ENCODE data around the gene NKTR. TPM values are rescaled to one million over a fixed set of nuclear protein-coding genes. Genes with fewer than 3 reads are reported as not detected.
A peak's percentile ranks its signal among the peaks of the same experiment; 100 is the strongest.

NKTR gene
- total RNA-seq, 1 experiment from 2014 or later, result 53.1 TPM

DNA sequence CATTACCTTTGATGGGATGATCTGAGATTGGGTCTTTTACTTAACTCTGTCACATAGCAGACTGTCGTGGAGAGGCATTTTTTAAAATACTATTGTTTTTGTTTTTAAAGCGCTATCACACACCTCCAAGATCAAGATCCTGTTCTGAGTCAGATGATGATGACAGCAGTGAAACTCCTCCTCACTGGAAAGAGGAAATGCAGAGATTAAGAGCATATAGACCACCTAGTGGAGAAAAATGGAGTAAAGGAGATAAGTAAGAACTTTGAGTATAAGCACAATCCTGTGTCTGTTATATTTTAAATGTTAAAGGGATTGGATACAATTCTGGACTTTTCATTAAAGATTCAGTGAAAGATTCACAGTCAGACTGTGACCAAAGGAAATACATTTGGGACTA is 34.6 kb downstream of the NKTR start:
- no peak for DNase-seq (ENCODE audit: low spot score)
- intact Hi-C loops (cut with micrococcal nuclease; ENCODE audit: unreplicated experiment), result no loop called here
- peaks cover 68% of the 10 kb centered on the region for H3K36me3 ChIP-seq (ENCODE audit: insufficient read depth, low read length, poor library complexity, severe bottlenecking)

GRCh38 chr3:42637001-42637400 is 36.5 kb downstream of the NKTR start:
- no TSS peak for BruUV-seq (replicated peaks)

More for the DNA sequence above, 34.6 kb downstream of the NKTR start:
- ChIA-PET CTCF (no interaction called here), POLR2A (ENCODE audit: low non-redundant PET) (no interaction called here)
- Histone ChIP-seq H3K4me3 (ENCODE audit: low read depth, low read length, poor library complexity, severe bottlenecking) (no peak overlapping the region), H3K9me3 (ENCODE audit: low read depth, low read length, poor library complexity, severe bottlenecking) (no peaks in the 10 kb centered on the region), H3K27me3 (replicated peaks; ENCODE audit: insufficient read depth, low read depth, low read length, poor library complexity) (no peaks in the 10 kb centered on the region), H3K27ac (ENCODE audit: low read depth, low read length, poor library complexity, severe bottlenecking) (no peak overlapping the region), H3K4me1 (ENCODE audit: insufficient read depth, low read length, poor library complexity, severe bottlenecking) (no peaks in the 10 kb centered on the region)
- no peak; the same call in 1 of the 2 replicates for TF ChIP-seq CTCF (conservative IDR thresholded peaks at IDR 0.05; ENCODE audit: low read depth, low read length)
- no peak for TF ChIP-seq EZH2 (IDR thresholded peaks at IDR 0.05; ENCODE audit: borderline replicate concordance, low read depth, low read length, poor library complexity, severe bottlenecking)
- BruUV-seq (replicated peaks), result no TSS peak

DNA sequence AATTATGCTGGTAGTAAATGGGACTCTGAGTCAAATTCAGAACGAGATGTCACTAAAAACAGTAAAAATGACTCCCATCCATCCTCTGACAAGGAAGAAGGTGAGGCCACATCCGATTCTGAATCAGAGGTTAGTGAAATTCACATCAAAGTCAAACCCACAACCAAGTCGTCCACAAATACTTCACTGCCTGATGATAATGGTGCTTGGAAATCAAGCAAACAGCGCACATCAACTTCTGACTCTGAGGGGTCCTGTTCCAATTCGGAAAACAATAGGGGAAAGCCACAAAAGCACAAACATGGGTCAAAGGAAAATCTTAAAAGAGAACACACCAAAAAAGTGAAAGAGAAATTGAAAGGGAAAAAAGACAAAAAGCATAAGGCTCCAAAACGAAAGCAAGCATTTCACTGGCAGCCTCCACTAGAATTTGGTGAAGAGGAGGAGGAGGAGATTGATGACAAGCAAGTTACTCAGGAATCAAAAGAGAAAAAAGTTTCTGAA is 37.9 kb downstream of the NKTR start:
- no peak overlapping the region for H3K27ac ChIP-seq (ENCODE audit: low read depth, low read length, poor library complexity, severe bottlenecking)
- POLR2A ChIA-PET (ENCODE audit: low non-redundant PET), result no interaction called here
- intact Hi-C loops (cut with micrococcal nuclease; ENCODE audit: unreplicated experiment), result no loop called here
- H3K9me3 ChIP-seq (ENCODE audit: low read depth, low read length, poor library complexity, severe bottlenecking), result no peaks in the 10 kb centered on the region
- H3K27me3 ChIP-seq (replicated peaks; ENCODE audit: insufficient read depth, low read depth, low read length, poor library complexity), result no peaks in the 10 kb centered on the region
- CTCF ChIA-PET, result no interaction called here
- TF ChIP-seq EZH2 (IDR thresholded peaks at IDR 0.05; ENCODE audit: borderline replicate concordance, low read depth, low read length, poor library complexity, severe bottlenecking) (no peak), CTCF (conservative IDR thresholded peaks at IDR 0.05; ENCODE audit: low read depth, low read length) (no peak)
- DNase-seq (ENCODE audit: low spot score), result no peak
- H3K4me1 ChIP-seq (ENCODE audit: insufficient read depth, low read length, poor library complexity, severe bottlenecking), result no peaks in the 10 kb centered on the region
- TSS peak; percentile 34 for BruUV-seq (replicated peaks)
- H3K4me3 ChIP-seq (ENCODE audit: low read depth, low read length, poor library complexity, severe bottlenecking), result no peak overlapping the region
- H3K36me3 ChIP-seq (ENCODE audit: insufficient read depth, low read length, poor library complexity, severe bottlenecking), result peaks cover 77% of the 10 kb centered on the region

More at GRCh38 chr3:42637001-42637400, 36.5 kb downstream of the NKTR start:
- Histone ChIP-seq H3K27me3 (replicated peaks; ENCODE audit: insufficient read depth, low read depth, low read length, poor library complexity) (no peaks in the 10 kb centered on the region), H3K9me3 (ENCODE audit: low read depth, low read length, poor library complexity, severe bottlenecking) (no peaks in the 10 kb centered on the region), H3K4me1 (ENCODE audit: insufficient read depth, low read length, poor library complexity, severe bottlenecking) (no peaks in the 10 kb centered on the region), H3K27ac (ENCODE audit: low read depth, low read length, poor library complexity, severe bottlenecking) (no peak overlapping the region), H3K4me3 (ENCODE audit: low read depth, low read length, poor library complexity, severe bottlenecking) (no peak overlapping the region), H3K36me3 (ENCODE audit: insufficient read depth, low read length, poor library complexity, severe bottlenecking) (peaks cover 73% of the 10 kb centered on the region)
- ChIA-PET CTCF (no interaction called here), POLR2A (ENCODE audit: low non-redundant PET) (no interaction called here)
- intact Hi-C loops (cut with micrococcal nuclease; ENCODE audit: unreplicated experiment), result no loop called here
- TF ChIP-seq CTCF (conservative IDR thresholded peaks at IDR 0.05; ENCODE audit: low read depth, low read length) (no peak), EZH2 (IDR thresholded peaks at IDR 0.05; ENCODE audit: borderline replicate concordance, low read depth, low read length, poor library complexity, severe bottlenecking) (no peak)
- DNase-seq (ENCODE audit: low spot score), result no peak

Data from A673 (cell line).